ENCODE data around the gene NFE2L1. TPM values are rescaled to one million over a fixed set of nuclear protein-coding genes. Genes with fewer than 3 reads are reported as not detected.

NFE2L1 gene
- total RNA-seq = 74.7 and 142 TPM in 2 replicates

GRCh38 chr17:48047741-48048383, at the start of gene NFE2L1:
TSS of gene NFE2L1 (plus strand) at chr17:48048359. CDS start at chr17:48051119, 2,760 bp downstream.

GRCh38 chr17:48037036-48037837, 10.9 kb upstream of the NFE2L1 start, which contains the start of gene COPZ2:
TSS of gene COPZ2 (minus strand) at chr17:48037797. CDS start at chr17:48037777, 20 bp downstream.

GRCh38 chr17:48101012-48101720, 53.0 kb downstream of the NFE2L1 start, which contains the start of gene CBX1:
TSS of gene CBX1 (minus strand) at chr17:48101478. CDS start at chr17:48077004, 24,474 bp downstream.

GRCh38 chr17:48107137-48108055, 59.2 kb downstream of the NFE2L1 start, which contains the start of gene SNX11:
TSS of gene SNX11 (plus strand) at chr17:48107766. CDS start at chr17:48112044, 4,278 bp downstream.

Other genes with a start within 250 kb of the NFE2L1 start
- 0.76 and 9.8 TPM in 2 replicates for gene OSBPL7, start 226.6 kb upstream of the NFE2L1 start, total RNA-seq
- gene MRPL10, start 216.8 kb upstream of the NFE2L1 start, total RNA-seq = 38.5 and 46.5 TPM in 2 replicates
- not detected in 2 replicates for gene LRRC46, start 216.7 kb upstream of the NFE2L1 start, total RNA-seq
- 33.9 and 41.2 TPM in 2 replicates for gene SCRN2, start 207.1 kb upstream of the NFE2L1 start, total RNA-seq
- 2.3 and 2.5 TPM in 2 replicates for gene SP6, start 197.2 kb upstream of the NFE2L1 start, total RNA-seq
- 1.3 and 2.7 TPM in 2 replicates for gene SP2, start 152.1 kb upstream of the NFE2L1 start, total RNA-seq
- gene PNPO, start 106.8 kb upstream of the NFE2L1 start, total RNA-seq = 50.2 and 69.3 TPM in 2 replicates
- gene PRR15L, start 90.5 kb upstream of the NFE2L1 start, total RNA-seq = not detected in 2 replicates
- 50.8 and 66.1 TPM in 2 replicates for gene CDK5RAP3, start 77.2 kb upstream of the NFE2L1 start, total RNA-seq
- gene COPZ2, start 10.6 kb upstream of the NFE2L1 start, total RNA-seq = 16.6 and 26.8 TPM in 2 replicates
- gene CBX1, start 53.1 kb downstream of the NFE2L1 start, total RNA-seq = 47.1 and 66.8 TPM in 2 replicates
- 19.0 and 23.7 TPM in 2 replicates for gene SNX11, start 59.4 kb downstream of the NFE2L1 start, total RNA-seq

All from hair follicular keratinocyte (primary cell).